MV-4-11 (cell line): ENCODE results near the gene GDPD4.
A peak's percentile ranks its signal among the peaks of the same experiment; 100 is the strongest.

ENCODE experiments used
- DNase-seq: peaks from one replicate; lab custom pipeline; 2025; lab: John Stamatoyannopoulos, UW

The GDPD4 gene

DNA sequence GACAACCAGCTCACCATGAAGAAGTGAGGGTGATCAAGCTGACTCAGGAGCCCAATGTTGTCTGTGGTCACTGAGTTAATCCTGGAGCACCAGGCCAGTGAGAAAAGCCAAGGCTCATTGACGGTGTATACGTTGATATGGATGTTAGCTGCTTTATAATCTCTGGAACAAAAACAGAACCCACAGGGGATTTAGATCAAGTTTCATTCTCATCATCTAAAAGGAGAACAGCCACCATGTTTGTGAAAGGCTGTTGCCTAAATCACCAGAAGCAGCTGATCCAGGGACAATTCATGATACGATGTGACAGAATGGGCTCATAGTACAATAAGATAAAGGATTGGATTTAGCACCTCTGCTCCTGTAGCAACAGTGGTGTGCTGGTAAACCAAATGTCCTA lies 68.5 kb downstream of the GDPD4 start:
- peak; percentile 63 for DNase-seq

GRCh38 chr11:77232242-77232641 lies 69.2 kb downstream of the GDPD4 start:
- DNase-seq: no peak

GRCh38 chr11:77231800-77232199 lies 69.7 kb downstream of the GDPD4 start:
- no peak for DNase-seq

GRCh38 chr11:77230878-77231605 lies 70.4 kb downstream of the GDPD4 start:
- no peak for DNase-seq

DNA sequence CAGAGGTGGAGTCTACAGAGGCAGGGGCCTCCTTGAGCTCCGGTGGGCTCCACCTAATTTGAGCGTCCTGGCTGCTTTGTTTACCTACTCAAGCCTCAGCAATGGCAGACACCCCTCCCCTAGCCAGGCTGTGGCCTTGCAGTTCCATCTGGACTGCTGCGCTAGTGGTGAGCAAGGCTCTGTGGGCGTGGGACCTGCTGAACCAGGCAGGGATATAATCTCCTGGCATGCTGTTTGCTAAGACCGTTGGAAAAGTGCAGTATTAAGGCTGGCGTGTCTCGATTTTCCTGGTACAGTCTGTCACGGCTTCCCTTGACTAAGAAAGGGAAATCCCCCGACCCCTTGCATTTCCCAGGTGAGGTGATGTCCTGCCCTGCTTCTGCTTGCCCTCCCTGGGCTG lies 77.7 kb downstream of the GDPD4 start:
- DNase-seq: no peak

- peak; percentile 64 for DNase-seq
Observed at GRCh38 chr11:77217156-77217555, 84.3 kb downstream of the GDPD4 start.

- no peak for DNase-seq
Observed at GRCh38 chr11:77215106-77215505, 86.4 kb downstream of the GDPD4 start.

DNA sequence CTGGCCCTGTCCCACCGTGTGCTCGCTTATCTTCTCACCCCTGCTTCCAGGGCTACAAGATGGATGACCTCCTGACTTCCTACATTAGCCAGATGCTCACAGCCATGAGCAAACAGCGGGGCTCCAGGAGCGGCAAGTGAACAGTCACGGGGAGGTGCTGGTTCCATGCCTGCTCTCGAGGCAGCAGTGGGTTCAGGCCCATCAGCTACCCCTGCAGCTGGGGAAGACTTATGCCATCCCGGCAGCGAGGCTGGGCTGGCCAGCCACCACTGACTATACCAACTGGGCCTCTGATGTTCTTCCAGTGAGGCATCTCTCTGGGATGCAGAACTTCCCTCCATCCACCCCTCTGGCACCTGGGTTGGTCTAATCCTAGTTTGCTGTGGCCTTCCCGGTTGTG lies 86.9 kb downstream of the GDPD4 start:
- DNase-seq: no peak

DNA sequence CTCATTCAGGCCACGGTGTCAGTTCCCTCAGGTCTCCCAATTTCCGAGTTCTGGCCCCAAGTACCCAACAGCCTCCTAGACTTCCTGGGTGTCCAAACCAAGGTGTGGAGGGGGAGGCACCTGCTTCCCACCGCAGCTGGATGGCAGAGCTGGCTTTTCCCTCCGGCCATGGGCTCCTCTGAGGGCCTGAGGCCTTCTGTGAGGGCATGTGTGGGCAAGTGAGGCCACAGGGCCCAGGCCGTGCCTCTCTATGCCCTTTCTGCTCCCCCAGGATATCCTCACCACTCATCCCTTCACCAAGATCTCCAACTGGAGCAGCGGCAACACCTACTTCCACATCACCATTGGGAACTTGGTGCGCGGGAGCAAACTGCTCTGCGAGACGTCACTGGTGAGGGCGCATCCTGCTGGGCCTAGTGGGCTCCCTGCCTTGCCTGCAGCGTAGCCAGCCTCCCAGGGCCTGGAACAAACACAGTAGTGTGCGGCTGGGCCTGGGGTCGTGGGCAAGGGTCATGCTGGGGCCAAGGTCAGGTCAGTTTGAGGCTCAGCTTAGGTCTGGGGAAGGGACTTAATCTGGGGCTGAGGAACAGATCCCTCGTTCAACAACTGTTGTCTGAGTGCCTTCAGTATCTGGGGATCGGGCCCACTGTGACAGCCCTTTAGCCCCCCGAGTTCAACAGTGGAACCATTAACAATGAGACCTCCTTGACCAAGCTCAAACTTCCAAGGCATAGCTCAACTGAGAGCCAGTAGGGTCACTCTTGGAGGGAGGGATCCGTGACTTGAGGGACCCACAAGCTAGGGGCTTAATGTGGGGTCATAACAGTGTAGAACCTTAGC lies 87.7 kb downstream of the GDPD4 start:
- no peak for DNase-seq

GRCh38 chr11:77213029-77213579 lies 88.4 kb downstream of the GDPD4 start:
- DNase-seq: no peak

DNA sequence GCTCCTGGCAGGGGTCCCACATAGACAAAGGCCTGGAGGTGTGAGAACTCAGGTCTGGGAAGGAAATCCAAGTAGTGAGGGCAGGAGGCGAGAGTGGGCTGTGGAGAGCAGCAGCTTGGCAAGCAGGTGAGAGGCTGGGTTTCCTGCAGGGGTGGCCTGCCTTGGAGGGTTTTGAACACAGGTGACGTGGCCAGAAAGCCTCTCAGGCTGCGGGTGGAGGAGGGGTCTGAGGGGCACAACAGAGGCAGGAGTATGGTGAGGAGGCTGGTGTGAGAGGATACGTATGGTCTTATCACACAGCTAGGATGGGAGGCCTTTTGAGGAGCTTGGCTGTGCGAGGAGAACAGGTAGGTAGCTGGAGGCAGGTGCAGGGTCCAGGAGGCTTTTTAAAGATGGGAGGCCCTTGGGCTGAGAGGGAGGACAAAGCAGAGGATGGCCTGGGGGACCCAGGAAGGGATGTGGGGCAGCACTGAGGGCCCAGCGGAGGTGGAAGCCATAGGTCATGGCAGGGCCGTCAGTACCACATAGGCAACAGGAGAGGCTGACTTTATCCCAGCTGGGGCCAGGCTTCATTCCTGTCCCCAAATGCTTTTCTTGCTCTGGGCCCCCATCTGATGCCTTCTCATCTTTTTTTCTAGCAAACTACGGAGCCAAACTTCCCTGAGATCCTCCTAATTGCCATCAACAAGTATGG lies 89.0 kb downstream of the GDPD4 start:
- no peak for DNase-seq

GRCh38 chr11:77211594-77212251 lies 89.8 kb downstream of the GDPD4 start:
- DNase-seq: no peak

GRCh38 chr11:77211040-77211451 lies 90.4 kb downstream of the GDPD4 start:
- no peak for DNase-seq

GRCh38 chr11:77209663-77210062 lies 91.8 kb downstream of the GDPD4 start:
- DNase-seq: no peak

DNA sequence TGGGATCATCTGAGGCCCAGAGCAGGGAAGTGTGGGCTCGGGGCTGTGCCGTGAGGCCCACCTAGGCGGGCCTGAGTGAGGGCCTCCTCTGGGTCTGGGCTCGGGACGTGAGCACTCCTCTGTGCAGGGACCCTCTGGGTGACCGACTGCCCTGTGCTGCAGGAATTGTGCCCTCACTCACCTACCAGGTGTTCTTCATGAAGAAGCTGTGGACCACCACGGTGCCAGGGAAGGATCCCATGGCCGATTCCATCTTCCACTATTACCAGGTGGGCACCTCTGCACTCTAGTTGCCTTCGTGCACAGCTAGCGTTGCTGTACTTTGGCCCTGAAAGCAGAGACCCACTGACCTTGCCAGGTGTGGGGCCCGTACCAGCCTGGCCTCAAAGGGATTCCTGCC lies 93.0 kb downstream of the GDPD4 start:
- no peak for DNase-seq

- no peak for DNase-seq
Observed at GRCh38 chr11:77207618-77208313, 93.7 kb downstream of the GDPD4 start.

DNA sequence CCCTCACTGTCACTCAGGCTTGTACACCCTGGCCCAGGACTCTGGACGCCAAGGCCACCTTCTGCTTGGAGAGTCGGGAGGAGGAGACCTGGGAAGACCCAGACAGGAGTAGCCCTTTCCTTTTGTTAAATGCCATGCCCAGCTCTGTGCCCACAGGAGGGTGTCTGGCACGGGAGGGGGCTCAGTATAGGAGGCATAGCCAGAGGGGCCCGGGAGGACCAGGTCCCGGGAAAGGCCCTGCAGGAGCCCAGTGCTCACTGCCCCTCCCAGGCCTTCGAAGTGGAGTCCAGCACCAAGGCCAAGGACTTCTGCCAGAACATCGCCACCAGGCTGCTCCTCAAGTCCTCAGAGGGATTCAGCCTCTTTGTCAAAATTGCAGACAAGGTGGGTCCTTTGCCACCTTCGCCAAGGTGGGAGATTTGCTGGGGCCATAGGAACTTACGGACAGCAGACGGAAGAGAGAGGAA lies 94.4 kb downstream of the GDPD4 start:
- DNase-seq: no peak

DNA sequence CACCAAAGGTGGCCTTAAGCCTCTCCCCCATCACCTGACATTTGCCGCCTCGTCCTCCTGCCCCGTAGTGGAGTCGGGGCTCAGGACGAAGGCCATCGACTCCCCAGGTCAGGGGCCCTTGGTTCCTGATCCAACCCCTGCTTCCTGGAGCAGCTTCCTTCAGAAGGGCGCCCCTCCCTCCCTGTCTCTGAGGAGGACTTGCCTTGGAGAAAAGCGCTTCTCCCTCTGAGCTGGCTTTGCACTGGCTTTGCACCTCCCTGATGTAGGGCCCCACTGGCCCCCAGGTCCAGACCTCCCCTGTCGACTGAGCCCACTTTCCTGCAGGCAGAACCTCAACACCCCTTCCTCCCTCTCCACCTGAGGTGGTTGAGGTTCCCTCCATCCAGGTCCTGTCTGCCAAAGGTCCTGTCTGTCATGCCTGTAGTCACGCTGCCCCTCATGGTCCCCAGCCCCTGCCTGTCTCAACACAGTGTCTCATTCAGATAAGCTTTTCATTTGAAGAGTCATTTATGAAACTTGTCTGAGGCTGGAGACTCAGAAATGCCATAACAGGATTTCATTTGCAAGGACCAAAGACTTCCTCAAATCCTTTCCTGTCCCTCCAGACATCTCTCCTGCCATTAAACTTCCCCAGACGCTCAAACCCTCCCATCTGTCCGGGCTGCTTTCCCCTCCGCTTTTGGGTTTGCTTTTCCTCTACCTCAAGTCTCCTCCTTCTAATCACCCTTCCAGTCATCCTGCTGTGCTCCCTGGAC lies 95.0 kb downstream of the GDPD4 start:
- no peak for DNase-seq

DNA sequence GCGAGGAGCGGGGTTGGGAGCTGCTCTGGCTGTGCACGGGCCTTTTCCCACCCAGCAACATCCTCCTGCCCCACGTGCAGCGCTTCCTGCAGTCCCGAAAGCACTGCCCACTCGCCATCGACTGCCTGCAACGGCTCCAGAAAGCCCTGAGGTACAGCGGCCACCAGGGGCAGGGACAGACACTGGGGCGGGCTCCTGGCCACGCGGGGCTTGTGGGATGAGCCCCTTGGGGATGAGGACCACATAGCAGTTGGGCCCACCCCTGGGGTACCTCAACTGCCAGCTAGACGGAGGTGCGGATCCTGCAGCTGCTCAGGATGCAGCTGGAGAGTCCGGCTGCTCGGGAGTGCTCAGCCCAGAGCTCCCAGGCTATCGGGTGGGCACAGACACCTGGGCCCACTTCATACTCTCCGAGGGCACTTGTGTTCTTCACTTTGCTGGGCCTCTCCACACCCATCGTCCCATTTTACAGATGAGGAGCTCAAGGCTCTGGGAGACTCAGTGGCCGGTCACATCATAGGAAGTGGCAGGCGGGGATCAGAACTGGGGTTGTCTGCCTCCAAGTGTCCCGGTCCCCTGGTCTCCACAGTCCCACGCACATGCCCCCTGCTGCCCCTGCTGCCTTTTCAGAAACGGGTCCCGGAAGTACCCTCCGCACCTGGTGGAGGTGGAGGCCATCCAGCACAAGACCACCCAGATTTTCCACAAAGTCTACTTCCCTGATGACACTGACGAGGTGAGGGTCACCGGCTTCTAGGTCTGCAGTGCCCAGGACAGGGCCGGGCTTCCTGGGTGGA lies 95.8 kb downstream of the GDPD4 start:
- DNase-seq: no peak
